Trophoblast cell (in vitro differentiated cells and primary cell): Measurements from ENCODE around the gene MYH11.

Experiments
- DNase-seq, 2 donors: peaks; one replicate each; pipeline ENCODE4 v3.0.0-alpha.2; 2016
- H2AFZ ChIP-seq: 2 replicates; pipeline ENCODE4 v1.6.1; 2013; ENCODE audit warnings: low read length, moderate library complexity, mild to moderate bottlenecking; ENCODE audit not compliant: insufficient read depth, poor library complexity
- H2AK5ac ChIP-seq: 2 replicates; pipeline ENCODE4 v1.6.1; 2013; ENCODE audit warnings: mild to moderate bottlenecking, low read length
- H2BK120ac ChIP-seq: 2 replicates; pipeline ENCODE4 v1.6.1; 2013; ENCODE audit warnings: low read length, mild to moderate bottlenecking, moderate library complexity; ENCODE audit not compliant: insufficient read depth, poor library complexity
- H2BK12ac ChIP-seq: 2 replicates; pipeline ENCODE4 v1.6.1; 2013; ENCODE audit warnings: mild to moderate bottlenecking, low read length, moderate library complexity
- H2BK5ac ChIP-seq: 2 replicates; pipeline ENCODE4 v1.6.1; 2013; ENCODE audit warnings: low read length, low read depth, moderate library complexity, mild to moderate bottlenecking; ENCODE audit not compliant: poor library complexity
- H3K14ac ChIP-seq: 2 replicates; pipeline ENCODE4 v1.6.1; 2013; ENCODE audit warnings: mild to moderate bottlenecking, low read length
- H3K18ac ChIP-seq: 2 replicates; pipeline ENCODE4 v1.6.1; 2013; ENCODE audit warnings: mild to moderate bottlenecking, low read length
- H3K23ac ChIP-seq: 2 replicates; pipeline ENCODE4 v1.6.1; 2013; ENCODE audit warnings: low read length
- H3K27ac ChIP-seq: 2 replicates; pipeline ENCODE4 v1.5.1; 2013; ENCODE audit warnings: low read depth, mild to moderate bottlenecking, inconsistent platforms, low read length, moderate library complexity
- H3K27me3 ChIP-seq: 2 replicates; pipeline ENCODE4 v1.6.1; 2013; ENCODE audit warnings: inconsistent platforms, mild to moderate bottlenecking, low read length, moderate library complexity; ENCODE audit not compliant: insufficient read depth
- H3K36me3 ChIP-seq, 2 experiments: 1 replicate in 1 of 2; 2 replicates in 1 of 2; pipeline ENCODE4 v1.6.1; 2013; ENCODE audit warnings: low read length in 2 of 2, mild to moderate bottlenecking in 2 of 2, moderate library complexity in 1 of 2; ENCODE audit not compliant: insufficient read depth in 2 of 2, control insufficient read depth in 1 of 2
- H3K4ac ChIP-seq: 2 replicates; pipeline ENCODE4 v1.6.1; 2013; ENCODE audit warnings: low read depth, mild to moderate bottlenecking, low read length, moderate library complexity
- H3K4me1 ChIP-seq, 2 experiments: 1 replicate in 1 of 2; 2 replicates in 1 of 2; pipeline ENCODE4 v1.6.1; 2013; ENCODE audit warnings: low read length in 2 of 2, mild to moderate bottlenecking in 2 of 2, moderate library complexity in 1 of 2; ENCODE audit not compliant: insufficient read depth in 2 of 2, control insufficient read depth in 1 of 2
- H3K4me2 ChIP-seq: 2 replicates; pipeline ENCODE4 v1.6.1; 2013; ENCODE audit warnings: inconsistent platforms, mild to moderate bottlenecking, low read length, moderate library complexity
- H3K4me3 ChIP-seq: 2 replicates; pipeline ENCODE4 v1.5.1; 2013; ENCODE audit warnings: mild to moderate bottlenecking, low read depth, low read length, inconsistent platforms
- H3K79me1 ChIP-seq: one replicate; pipeline ENCODE4 v1.6.1; 2013; ENCODE audit warnings: low read length
- H3K79me2 ChIP-seq: 2 replicates; pipeline ENCODE4 v1.6.1; 2013; ENCODE audit warnings: low read length, mild to moderate bottlenecking; ENCODE audit not compliant: control insufficient read depth, insufficient read depth, poor library complexity
- H3K9ac ChIP-seq: 2 replicates; pipeline ENCODE4 v1.6.1; 2013; ENCODE audit warnings: mild to moderate bottlenecking, low read length
- H3K9me3 ChIP-seq: 2 replicates; pipeline ENCODE4 v1.6.1; 2013; ENCODE audit warnings: low read depth, mild to moderate bottlenecking, control low read depth, inconsistent platforms, low read length; ENCODE audit not compliant: insufficient read depth
- H4K12ac ChIP-seq: 2 replicates; pipeline ENCODE4 v1.6.1; 2013; ENCODE audit warnings: low read depth, mild to moderate bottlenecking, low read length, moderate library complexity
- H4K8ac ChIP-seq: 2 replicates; pipeline ENCODE4 v1.6.1; 2013; ENCODE audit warnings: low read depth, mild to moderate bottlenecking, low read length, moderate library complexity
- H4K91ac ChIP-seq: one replicate; pipeline ENCODE4 v1.6.1; 2013; ENCODE audit warnings: low read depth, mild to moderate bottlenecking, low read length, moderate library complexity
- WGBS: extraction: QIAGEN DNeasy Blood & Tissue Kit; methylation state at CpG from one replicate; pipeline ENCODE4 v1.1.7; 2013; ENCODE audit warnings: missing lambda C conversion rate; ENCODE audit not compliant: insufficient read length, insufficient coverage; ENCODE audit errors: extremely low coverage; 5-methylcytosine and 5-hydroxymethylcytosine counted together

MYH11 gene

DNA sequence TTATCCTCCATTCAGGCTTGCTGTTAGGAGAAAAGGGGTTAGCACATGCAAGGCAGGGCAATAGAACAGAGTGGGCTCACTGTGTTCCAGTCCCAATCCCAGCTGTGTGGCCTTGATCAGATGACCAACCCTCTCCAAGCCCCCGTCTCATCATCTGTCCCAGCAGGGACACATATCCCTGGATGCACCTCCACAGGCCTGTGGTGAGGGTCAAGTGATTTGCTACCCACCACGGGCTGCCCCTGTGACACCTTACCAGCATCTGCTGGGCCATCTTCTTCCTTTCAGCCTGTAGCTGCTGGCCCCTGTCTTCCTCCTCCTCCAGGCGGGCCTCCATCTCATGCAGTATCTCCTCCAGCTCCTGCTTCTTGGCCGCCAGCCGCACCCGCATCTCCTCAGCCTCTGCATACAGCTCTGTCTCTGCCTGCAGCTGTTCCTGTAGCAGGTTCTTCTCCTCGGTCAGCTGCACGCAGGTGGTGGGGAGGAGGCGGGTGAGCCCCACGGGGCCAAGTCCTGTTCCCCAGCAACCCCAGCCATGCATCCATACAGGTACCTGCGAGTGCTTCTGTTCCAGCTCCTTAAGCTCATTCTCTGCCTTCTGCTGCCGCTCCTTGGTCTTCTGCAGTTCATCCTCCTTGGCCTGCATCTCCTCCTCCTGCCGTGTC, 115.5 kb downstream of the MYH11 start:
- Histone ChIP-seq H3K9ac (no peak overlapping the region), H2BK5ac (no peak overlapping the region), H2BK12ac (no peak overlapping the region), H3K4me2 (no peak overlapping the region), H3K4me1 (no peaks in the 10 kb centered on the region), H3K4ac (no peak overlapping the region), H3K14ac (no peak overlapping the region), H4K12ac (no peak overlapping the region), H3K23ac (no peak overlapping the region), H3K4me3 (no peak overlapping the region), H3K9me3 (peaks cover 5% of the 10 kb centered on the region), H3K27ac (no peak overlapping the region), H4K91ac (no peak overlapping the region), H3K27me3 (peaks cover 2% of the 10 kb centered on the region), H2AFZ (no peak overlapping the region), H3K18ac (no peak overlapping the region), H3K36me3 (no peaks in the 10 kb centered on the region), H2AK5ac (no peak overlapping the region), H3K79me2 (no peaks in the 10 kb centered on the region), H4K8ac (no peak overlapping the region), H2BK120ac (no peak overlapping the region), H3K79me1 (no peaks in the 10 kb centered on the region)
- DNase-seq = no peak
- WGBS = no CpG with 5 or more reads among the region's 13 CpGs

DNA sequence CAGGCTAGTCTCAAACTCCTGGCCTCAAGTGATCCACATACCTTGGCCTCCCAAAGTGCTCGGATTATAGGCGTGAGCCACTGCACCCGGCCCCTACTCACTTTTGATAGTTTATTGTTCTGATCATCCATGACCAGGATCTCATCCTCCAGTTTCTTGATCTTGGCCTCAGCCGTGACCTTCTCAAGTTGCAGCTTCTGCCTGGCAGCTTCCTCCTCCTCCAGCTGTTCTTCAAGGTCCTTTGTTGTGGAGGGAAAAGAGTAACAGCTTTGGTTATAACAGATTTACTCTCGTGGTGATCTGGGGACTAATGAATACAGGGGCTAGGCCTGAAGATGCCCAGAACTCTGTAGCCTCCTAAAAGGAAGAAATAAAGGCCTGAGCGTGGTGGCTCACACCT, 116.9 kb downstream of the MYH11 start:
- no peak overlapping the region for H4K8ac ChIP-seq
- H3K4me1 ChIP-seq = no peaks in the 10 kb centered on the region
- no peak overlapping the region for H3K27ac ChIP-seq
- no peak for DNase-seq
- no peak overlapping the region for H3K14ac ChIP-seq
- H2BK12ac ChIP-seq = no peak overlapping the region
- no peaks in the 10 kb centered on the region for H3K79me2 ChIP-seq
- no peak overlapping the region for H3K4me2 ChIP-seq
- H4K12ac ChIP-seq = no peak overlapping the region
- H2BK5ac ChIP-seq = no peak overlapping the region
- H4K91ac ChIP-seq = no peak overlapping the region
- H3K27me3 ChIP-seq = peaks cover 2% of the 10 kb centered on the region
- H3K4ac ChIP-seq = no peak overlapping the region
- no peak overlapping the region for H2AFZ ChIP-seq
- no peak overlapping the region for H3K9ac ChIP-seq
- no CpG with 5 or more reads among the region's 6 CpGs for WGBS
- no peak overlapping the region for H3K18ac ChIP-seq
- no peak overlapping the region for H2BK120ac ChIP-seq
- H3K23ac ChIP-seq = no peak overlapping the region
- no peaks in the 10 kb centered on the region for H3K79me1 ChIP-seq
- H3K4me3 ChIP-seq = no peak overlapping the region
- no peaks in the 10 kb centered on the region for H3K36me3 ChIP-seq
- H3K9me3 ChIP-seq = peaks cover 5% of the 10 kb centered on the region
- H2AK5ac ChIP-seq = no peak overlapping the region

DNA sequence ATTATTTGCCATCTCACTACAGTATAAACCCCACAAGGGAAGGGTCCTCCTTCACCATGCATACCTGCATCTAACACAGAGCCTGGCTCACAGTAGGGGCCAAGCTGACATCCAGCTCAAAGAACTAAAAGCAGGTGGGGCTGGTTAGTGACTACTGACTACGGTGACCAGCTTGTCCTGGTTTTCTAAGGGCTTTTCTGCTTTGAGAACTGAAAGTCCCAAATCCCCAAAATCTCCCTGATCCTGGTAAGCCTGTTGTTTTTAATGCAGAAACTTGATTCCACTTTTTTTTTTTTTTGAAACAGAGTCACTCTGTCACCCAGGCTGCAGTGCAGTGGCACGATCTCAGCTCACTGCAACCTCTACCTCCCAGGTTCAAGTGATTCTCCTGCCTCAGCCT, 117.4 kb downstream of the MYH11 start:
- Histone ChIP-seq H3K27me3 (peaks cover 2% of the 10 kb centered on the region), H3K9ac (no peak overlapping the region), H3K23ac (no peak overlapping the region), H3K4me1 (no peaks in the 10 kb centered on the region), H3K4ac (no peak overlapping the region), H3K4me3 (no peak overlapping the region), H3K36me3 (no peaks in the 10 kb centered on the region), H2BK12ac (no peak overlapping the region), H2AFZ (no peak overlapping the region), H3K18ac (no peak overlapping the region), H4K8ac (no peak overlapping the region), H3K14ac (no peak overlapping the region), H3K27ac (no peak overlapping the region), H3K4me2 (no peak overlapping the region), H3K79me2 (no peaks in the 10 kb centered on the region), H2BK5ac (no peak overlapping the region), H2BK120ac (no peak overlapping the region), H4K12ac (no peak overlapping the region), H2AK5ac (no peak overlapping the region), H4K91ac (no peak overlapping the region), H3K9me3 (peaks cover 5% of the 10 kb centered on the region), H3K79me1 (no peaks in the 10 kb centered on the region)
- no peak for DNase-seq
- WGBS = no CpG with 5 or more reads among the region's 2 CpGs

DNA sequence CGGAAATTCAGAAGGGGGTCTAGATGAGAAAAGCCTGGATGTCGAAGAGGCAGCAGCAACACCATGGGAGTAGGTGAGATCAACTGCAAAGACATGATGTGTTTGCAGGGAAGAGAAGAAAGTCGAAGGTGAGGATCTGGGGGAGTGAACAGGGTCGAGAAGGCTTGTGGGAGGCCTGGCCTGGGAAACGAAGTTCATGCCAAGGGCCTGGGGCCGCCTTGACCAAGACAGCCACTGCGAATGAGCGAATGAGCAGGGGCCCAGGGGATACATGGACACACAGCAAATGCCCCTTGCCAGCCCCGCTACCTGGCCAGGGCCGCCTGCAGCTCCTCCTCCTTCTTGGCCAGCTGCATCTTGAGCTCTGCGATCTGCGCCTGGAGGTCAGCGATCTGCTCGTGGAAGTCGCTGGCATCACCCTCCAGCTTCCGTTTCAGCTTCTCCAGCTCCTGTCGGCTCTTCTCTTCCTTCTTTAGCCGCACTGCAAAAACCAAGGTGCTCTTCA, 119.6 kb downstream of the MYH11 start:
- Histone ChIP-seq H3K14ac (no peak overlapping the region), H3K4me1 (no peaks in the 10 kb centered on the region), H3K18ac (no peak overlapping the region), H4K12ac (no peak overlapping the region), H3K36me3 (no peaks in the 10 kb centered on the region), H3K79me1 (no peaks in the 10 kb centered on the region), H3K4me2 (no peak overlapping the region), H3K79me2 (no peaks in the 10 kb centered on the region), H2BK120ac (no peak overlapping the region), H3K27ac (no peak overlapping the region), H2AK5ac (no peak overlapping the region), H2BK12ac (no peak overlapping the region), H3K4ac (no peak overlapping the region), H3K9ac (no peak overlapping the region), H4K91ac (no peak overlapping the region), H3K4me3 (no peak overlapping the region), H2BK5ac (no peak overlapping the region), H3K23ac (no peak overlapping the region), H3K27me3 (peaks cover 2% of the 10 kb centered on the region), H3K9me3 (peaks cover 5% of the 10 kb centered on the region), H2AFZ (no peak overlapping the region), H4K8ac (no peak overlapping the region)
- no peak for DNase-seq
- WGBS = no CpG with 5 or more reads among the region's 18 CpGs
